Gastroesophageal sphincter (tissue), 4 donors: ENCODE data around the gene CAPRIN2. TPM values are rescaled to one million over a fixed set of nuclear protein-coding genes. Genes with fewer than 3 reads are reported as not detected.

Experiments
- ATAC-seq: fragments of 150-250 bp; one replicate; pipeline ENCODE4 v1.9.1; 2016; ENCODE audit warnings: mild to moderate bottlenecking, moderate library complexity
- H3K27ac ChIP-seq, 4 donors: fragments of 200-600 bp; sonication (generic) in 3 of 4; 1 replicate in 3 of 4; 2 replicates in 1 of 4; pipeline ENCODE4 v1.5.1; 2016 to 2019
- H3K27me3 ChIP-seq: fragments of 200-600 bp; sonication (generic); one replicate; pipeline ENCODE4 v1.5.1; 2019
- H3K36me3 ChIP-seq, 2 donors: fragments of 200-600 bp; sonication (generic); one replicate each; pipeline ENCODE4 v1.5.1; 2019; ENCODE audit warnings: control low read depth in 1 of 2
- H3K4me1 ChIP-seq, 3 donors: fragments of 200-600 bp; sonication (generic); 1 replicate in 2 of 3; 2 replicates in 1 of 3; pipeline ENCODE4 v1.5.1; 2016 to 2019; ENCODE audit warnings: control low read depth in 2 of 3
- H3K4me3 ChIP-seq, 2 donors: fragments of 200-600 bp; sonication (generic); one replicate each; pipeline ENCODE4 v1.5.1; 2019; ENCODE audit warnings: mild to moderate bottlenecking in 1 of 2, moderate library complexity in 1 of 2
- H3K9me3 ChIP-seq, 3 donors: fragments of 200-600 bp; sonication (generic); one replicate each; pipeline ENCODE4 v1.5.1; 2017 to 2019; ENCODE audit warnings: control low read depth in 2 of 3
- EP300 ChIP-seq: sonication (generic); formaldehyde crosslinking; IDR thresholded peaks from one replicate; pipeline ENCODE4 v1.6.1; 2017; ENCODE audit warnings: antibody characterized with exemption, mild to moderate bottlenecking
- POLR2A ChIP-seq, 2 donors: fragments of 450-650 bp; IDR thresholded peaks; one replicate each; pipeline ENCODE4 v1.6.1; 2017; ENCODE audit warnings: antibody characterized with exemption in 2 of 2, mild to moderate bottlenecking in 2 of 2, moderate library complexity in 1 of 2
- POLR2AphosphoS5 ChIP-seq: sonication (generic); formaldehyde crosslinking; IDR thresholded peaks from one replicate; pipeline ENCODE4 v1.6.1; 2017; ENCODE audit warnings: antibody characterized with exemption
- WGBS, 2 donors: methylation state at CpG; one replicate each; pipeline ENCODE4 v1.1.5; 2018; ENCODE audit warnings: low coverage in 1 of 2; 5-methylcytosine and 5-hydroxymethylcytosine counted together
- total RNA-seq, 4 donors: library from RNA; depleted of rRNA; stranded (reverse); fragments of >200 nt; gene quantifications; one replicate each; pipeline ENCODE4 v1.1.0, GENCODE V29; 2016
- TF ChIP-seq, protein P1 (sequence below), 4 experiments: fragments of 200-600 bp in 2 of 4; fragments of 450-650 bp in 2 of 4; sonication (generic) in 1 of 4; IDR thresholded peaks; one replicate each; pipeline ENCODE4 v1.5.1; 2017 to 2019; ENCODE audit warnings: antibody characterized with exemption in 4 of 4, mild to moderate bottlenecking in 2 of 4, moderate library complexity in 2 of 4

CAPRIN2 gene
- total RNA-seq, 4 donors from 2014 or later: 20.5 to 38.3 (median 27.8) TPM

DNA sequence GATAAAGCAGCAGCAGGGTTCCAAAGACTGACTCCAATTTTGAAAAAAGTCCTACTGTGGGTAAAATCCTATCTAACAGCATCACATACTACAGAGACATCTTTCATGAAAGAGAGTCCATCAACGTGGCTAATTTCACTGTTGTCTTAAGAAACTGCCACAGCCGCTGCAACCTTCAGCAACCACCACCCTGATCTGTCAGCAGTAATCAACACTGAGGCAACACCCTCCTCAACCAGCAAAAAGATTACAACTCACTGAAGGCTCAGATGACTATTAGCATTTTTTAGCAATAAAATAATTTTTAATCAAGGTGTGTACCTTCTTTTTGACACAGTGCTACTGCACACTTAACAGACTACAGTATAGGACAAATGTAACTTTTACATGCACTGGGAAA lies 6.6 kb downstream of the CAPRIN2 start:
- Histone ChIP-seq H3K9me3 (no peaks in the 10 kb centered on the region), H3K27me3 (no peaks in the 10 kb centered on the region), H3K4me3 (no peak overlapping the region), H3K36me3 (peaks cover 2 to 16% of the 10 kb centered on the region in 2 donors), H3K27ac (no peak overlapping the region), H3K4me1 (peaks cover 0 to 13% (median 1%) of the 10 kb centered on the region in 3 donors)
- whole genome bisulfite sequencing, 2 donors: 88 to 94% methylated on average over 2 of the region's 2 CpGs
- no peak for ATAC-seq
- no peak for TF ChIP-seq EP300
- no peak for TF ChIP-seq POLR2AphosphoS5
- no peak for TF ChIP-seq POLR2A (IDR thresholded peaks at IDR 0.05)
- TF ChIP-seq, protein P1, sequence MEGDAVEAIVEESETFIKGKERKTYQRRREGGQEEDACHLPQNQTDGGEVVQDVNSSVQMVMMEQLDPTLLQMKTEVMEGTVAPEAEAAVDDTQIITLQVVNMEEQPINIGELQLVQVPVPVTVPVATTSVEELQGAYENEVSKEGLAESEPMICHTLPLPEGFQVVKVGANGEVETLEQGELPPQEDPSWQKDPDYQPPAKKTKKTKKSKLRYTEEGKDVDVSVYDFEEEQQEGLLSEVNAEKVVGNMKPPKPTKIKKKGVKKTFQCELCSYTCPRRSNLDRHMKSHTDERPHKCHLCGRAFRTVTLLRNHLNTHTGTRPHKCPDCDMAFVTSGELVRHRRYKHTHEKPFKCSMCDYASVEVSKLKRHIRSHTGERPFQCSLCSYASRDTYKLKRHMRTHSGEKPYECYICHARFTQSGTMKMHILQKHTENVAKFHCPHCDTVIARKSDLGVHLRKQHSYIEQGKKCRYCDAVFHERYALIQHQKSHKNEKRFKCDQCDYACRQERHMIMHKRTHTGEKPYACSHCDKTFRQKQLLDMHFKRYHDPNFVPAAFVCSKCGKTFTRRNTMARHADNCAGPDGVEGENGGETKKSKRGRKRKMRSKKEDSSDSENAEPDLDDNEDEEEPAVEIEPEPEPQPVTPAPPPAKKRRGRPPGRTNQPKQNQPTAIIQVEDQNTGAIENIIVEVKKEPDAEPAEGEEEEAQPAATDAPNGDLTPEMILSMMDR (IDR thresholded peaks at IDR 0.05): no peak

DNA sequence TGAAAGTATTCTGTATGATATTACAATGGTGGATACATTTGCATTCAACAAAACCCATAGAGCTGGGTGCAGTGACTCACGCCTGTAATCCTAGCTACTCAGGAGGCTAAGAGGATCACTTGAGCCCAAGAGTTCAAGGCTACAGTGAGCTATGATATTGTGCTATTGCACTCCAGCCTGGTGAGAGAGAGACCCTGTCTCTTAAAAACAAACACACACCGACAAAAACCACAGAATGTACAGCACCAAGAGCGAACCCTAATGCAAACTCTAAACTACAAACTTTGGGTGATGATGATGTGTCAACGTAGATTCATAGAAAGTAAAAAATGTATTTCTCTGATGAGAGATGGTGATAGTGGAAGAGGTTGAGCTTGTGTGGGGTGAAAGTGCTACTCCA lies 8.6 kb downstream of the CAPRIN2 start:
- no peak overlapping the region for H3K4me3 ChIP-seq
- H3K27ac ChIP-seq: no peak overlapping the region
- H3K27me3 ChIP-seq: no peaks in the 10 kb centered on the region
- H3K4me1 ChIP-seq: no peaks in the 10 kb centered on the region
- H3K36me3 ChIP-seq: peaks cover 2 to 16% of the 10 kb centered on the region in 2 donors
- ATAC-seq: no peak
- 97% methylated on average over 4 of the region's 4 CpGs for WGBS, 2 donors
- H3K9me3 ChIP-seq: no peaks in the 10 kb centered on the region
- TF ChIP-seq, protein P1 (IDR thresholded peaks at IDR 0.05): no peak
- TF ChIP-seq EP300 (no peak), POLR2AphosphoS5 (no peak), POLR2A (IDR thresholded peaks at IDR 0.05) (no peak)

DNA sequence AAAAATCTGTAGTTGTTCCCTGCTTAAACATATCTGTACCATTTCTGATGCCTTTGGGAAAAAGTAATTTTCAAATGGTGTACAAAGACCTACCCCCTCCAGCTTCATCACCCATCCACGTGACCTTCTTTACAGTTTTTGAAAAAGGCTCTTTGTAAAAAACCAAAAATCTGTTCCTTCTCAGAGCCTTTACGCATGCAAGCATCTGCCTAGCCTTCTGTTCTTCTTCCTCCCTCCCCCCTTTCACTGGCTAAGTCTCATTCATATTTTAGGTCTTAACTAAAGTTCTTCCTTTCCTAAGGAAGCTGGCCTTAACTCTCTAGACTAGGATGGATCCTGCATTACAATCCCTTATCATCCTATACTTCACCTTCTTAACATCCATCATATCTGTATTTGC lies 10.4 kb downstream of the CAPRIN2 start:
- H3K4me3 ChIP-seq: no peak overlapping the region
- WGBS, 2 donors: 80 to 100% methylated on average over 2 of the region's 2 CpGs
- H3K36me3 ChIP-seq: peaks cover 2 to 30% of the 10 kb centered on the region in 2 donors
- no peaks in the 10 kb centered on the region for H3K9me3 ChIP-seq
- ATAC-seq: no peak
- H3K4me1 ChIP-seq: no peaks in the 10 kb centered on the region
- TF ChIP-seq EP300 (no peak), POLR2AphosphoS5 (no peak), POLR2A (IDR thresholded peaks at IDR 0.05) (no peak)
- TF ChIP-seq, protein P1 (IDR thresholded peaks at IDR 0.05): no peak
- H3K27ac ChIP-seq: no peak overlapping the region
- no peaks in the 10 kb centered on the region for H3K27me3 ChIP-seq

DNA sequence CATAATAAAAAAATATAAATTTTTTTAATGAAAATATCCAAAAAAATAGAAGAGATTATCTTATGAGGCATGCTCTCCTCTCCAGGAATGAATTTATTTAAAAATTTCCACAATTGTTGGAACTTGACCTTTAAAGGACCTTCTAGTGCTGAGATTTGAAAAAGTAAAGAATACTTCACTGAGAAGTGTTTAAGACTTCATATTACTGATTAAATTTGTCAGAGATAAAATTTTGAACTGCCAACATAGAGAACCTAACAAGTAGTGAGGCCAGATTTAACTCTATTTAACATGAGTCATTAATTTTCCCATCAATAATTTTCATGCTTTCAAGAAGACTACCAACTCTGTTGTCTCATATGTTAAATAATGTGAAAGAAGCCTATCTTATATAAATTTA lies 14.5 kb downstream of the CAPRIN2 start:
- no peaks in the 10 kb centered on the region for H3K4me1 ChIP-seq
- no peak overlapping the region for H3K27ac ChIP-seq
- no peaks in the 10 kb centered on the region for H3K27me3 ChIP-seq
- no peak overlapping the region for H3K4me3 ChIP-seq
- H3K36me3 ChIP-seq: peaks cover 0 to 47% of the 10 kb centered on the region in 2 donors
- H3K9me3 ChIP-seq: no peaks in the 10 kb centered on the region
- ATAC-seq: no peak
- TF ChIP-seq, protein P1 (IDR thresholded peaks at IDR 0.05): no peak
- no peak for TF ChIP-seq POLR2AphosphoS5
- TF ChIP-seq EP300: no peak
- no peak for TF ChIP-seq POLR2A (IDR thresholded peaks at IDR 0.05)

DNA sequence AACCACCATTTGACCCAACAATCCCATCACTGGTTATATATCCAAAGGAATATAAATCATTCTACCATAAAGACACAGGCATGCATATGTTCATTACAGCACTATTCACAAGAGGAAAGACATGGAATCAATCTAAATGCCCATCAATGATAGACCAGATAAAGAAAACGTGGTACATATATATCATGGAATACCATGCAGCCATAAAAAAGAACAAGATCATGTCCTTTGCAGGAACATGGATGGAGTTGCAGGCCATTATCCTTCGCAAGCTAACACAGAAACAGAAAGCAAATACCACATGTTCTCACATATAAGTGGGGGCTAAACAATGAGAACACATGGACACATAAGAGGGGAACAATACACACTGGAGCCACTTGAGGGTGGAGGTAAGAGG lies 15.7 kb downstream of the CAPRIN2 start:
- TF ChIP-seq EP300 (no peak), POLR2A (IDR thresholded peaks at IDR 0.05) (no peak), POLR2AphosphoS5 (no peak)
- TF ChIP-seq, protein P1 (IDR thresholded peaks at IDR 0.05): no peak
- Histone ChIP-seq H3K4me3 (no peak overlapping the region), H3K9me3 (no peaks in the 10 kb centered on the region), H3K4me1 (no peaks in the 10 kb centered on the region), H3K27me3 (no peaks in the 10 kb centered on the region), H3K27ac (no peak overlapping the region), H3K36me3 (peaks cover 0 to 60% of the 10 kb centered on the region in 2 donors)
- 93 to 100% methylated on average over 2 of the region's 2 CpGs for WGBS, 2 donors
- no peak for ATAC-seq
